Activated B cell treated with CpG ODN at 0.5 μM for 24 hours (primary cell): ENCODE results near the gene ASB10. TPM values are rescaled to one million over a fixed set of nuclear protein-coding genes. Genes with fewer than 3 reads are reported as not detected.

Experiments
- ATAC-seq: fragments of 200-7000 bp; cut with Tn5 transposase; one replicate; pipeline ENCODE4 v1.10.0; 2021; ENCODE audit warnings: low read depth, mild to moderate bottlenecking, moderate library complexity
- CTCF ChIA-PET: fragments of 350-600 bp; sonication (Branson Sonifier 250); formaldehyde crosslinking; loops from one replicate; lab custom pipeline; 2021; ENCODE audit warnings: antibody characterized with exemption; lab: Charles Lee
- POLR2A ChIA-PET: fragments of 350-600 bp; sonication (Branson Sonifier 250); formaldehyde crosslinking; loops from one replicate; lab custom pipeline; 2021; ENCODE audit warnings: antibody characterized with exemption; lab: Charles Lee
- DNase-seq: peaks from one replicate; pipeline ENCODE4 v3.0.0; 2022
- H3K27ac Mint-ChIP-seq: one replicate; pipeline ENCODE4 v1.8.0; 2020; ENCODE audit warnings: mixed read lengths
- H3K27me3 Mint-ChIP-seq: one replicate; pipeline ENCODE4 v1.8.0; 2021; ENCODE audit warnings: mixed read lengths
- H3K36me3 Mint-ChIP-seq: one replicate; pipeline ENCODE4 v1.8.0; 2021; ENCODE audit warnings: low read depth, mixed read lengths
- H3K4me1 Mint-ChIP-seq: one replicate; pipeline ENCODE4 v1.8.0; 2021; ENCODE audit warnings: mixed read lengths
- H3K4me3 Mint-ChIP-seq: one replicate; pipeline ENCODE4 v1.8.0; 2020; ENCODE audit warnings: mild to moderate bottlenecking, mixed read lengths
- H3K9me3 Mint-ChIP-seq: one replicate; pipeline ENCODE4 v1.8.0; 2020; ENCODE audit warnings: mixed read lengths
- CTCF ChIP-seq: fragments of 200-600 bp; IDR thresholded peaks from one replicate; pipeline ENCODE4 v1.8.0; 2022; ENCODE audit warnings: antibody characterized with exemption, mild to moderate bottlenecking
- intact Hi-C: fragments of 100-400 bp; cut with micrococcal nuclease; formaldehyde crosslinking; loops from one replicate; pipeline ENCODE4 v1.15.1; 2024
- total RNA-seq: library from RNA; stranded (reverse); gene quantifications from 2 replicates; pipeline ENCODE4 v1.2.3, GENCODE V29; 2022

Gene ASB10
- total RNA-seq, result not detected in 2 replicates

GRCh38 chr7:151186640-151187408, at the start of gene ASB10:
Gene ASB10 (minus strand): TSS chr7:151187250. CDS start chr7:151187130, 120 bp downstream.
- no peaks in the 10 kb centered on the region for H3K36me3 Mint-ChIP-seq
- H3K9me3 Mint-ChIP-seq, result no peaks in the 10 kb centered on the region
- TF ChIP-seq CTCF, result no peak
- intact Hi-C loops, result no loop called here
- ChIA-PET POLR2A (no interaction called here), CTCF (no interaction called here)
- no peak for ATAC-seq
- DNase-seq, result no peak
- peaks cover 28% of the 10 kb centered on the region for H3K27me3 Mint-ChIP-seq
- H3K4me3 Mint-ChIP-seq, result no peak within 1 kb of the TSS
- no peak within 1 kb of the TSS for H3K27ac Mint-ChIP-seq
- peaks cover 4% of the 10 kb centered on the region for H3K4me1 Mint-ChIP-seq

GRCh38 chr7:151236406-151236805, 49.4 kb upstream of the ASB10 start:
- Mint-ChIP-seq H3K27me3 (no peaks in the 10 kb centered on the region), H3K36me3 (peaks cover 42% of the 10 kb centered on the region), H3K9me3 (no peaks in the 10 kb centered on the region), H3K4me1 (peaks cover 28% of the 10 kb centered on the region), H3K4me3 (no peak overlapping the region), H3K27ac (no peak overlapping the region)
- DNase-seq (no peak), ATAC-seq (no peak)
- CTCF ChIA-PET, result no interaction called here
- POLR2A ChIA-PET, result no interaction called here
- intact Hi-C loops, result loop anchor here (10.0 kb wide), 1 partner anchor 1362 kb away; the partner anchor contains the start of gene ATP6V0E2
- TF ChIP-seq CTCF, result no peak

GRCh38 chr7:151235091-151235787, 48.2 kb upstream of the ASB10 start:
- Mint-ChIP-seq H3K9me3 (no peaks in the 10 kb centered on the region), H3K4me3 (no peak overlapping the region), H3K27me3 (no peaks in the 10 kb centered on the region), H3K27ac (no peak overlapping the region), H3K4me1 (peaks cover 30% of the 10 kb centered on the region), H3K36me3 (peaks cover 42% of the 10 kb centered on the region)
- ChIA-PET CTCF (interaction anchor here (1.3 kb wide), 1 partner anchor 11 kb away, joined by 4 read pairs; no protein-coding TSS in a partner anchor), POLR2A (no interaction called here)
- TF ChIP-seq CTCF, result no peak
- intact Hi-C loops, result loop anchor here (10.0 kb wide), 1 partner anchor 1360 kb away; the partner anchor contains the start of gene ATP6V0E2
- no peak for DNase-seq
- no peak for ATAC-seq

GRCh38 chr7:151233804-151234203, 46.8 kb upstream of the ASB10 start:
- ChIA-PET CTCF (interaction anchor here (2.6 kb wide), 1 partner anchor 10 kb away, joined by 11 read pairs; no protein-coding TSS in a partner anchor), POLR2A (interaction anchor here (2.9 kb wide), 1 partner anchor 10 kb away, joined by 23 read pairs; no protein-coding TSS in a partner anchor)
- H3K4me3 Mint-ChIP-seq, result peak overlapping the region; percentile 99
- ATAC-seq (no peak), DNase-seq (no peak)
- H3K9me3 Mint-ChIP-seq, result no peaks in the 10 kb centered on the region
- no peak for TF ChIP-seq CTCF
- H3K27me3 Mint-ChIP-seq, result no peaks in the 10 kb centered on the region
- peaks cover 27% of the 10 kb centered on the region for H3K4me1 Mint-ChIP-seq
- peaks cover 34% of the 10 kb centered on the region for H3K36me3 Mint-ChIP-seq
- intact Hi-C loops, result loop anchor here (2.0 to 10.0 kb wide), 4 partner anchors 67 to 1359 kb away; partner anchors contain the start of genes ATP6V0E2, GBX1 and TMUB1
- peak overlapping the region; percentile 91 for H3K27ac Mint-ChIP-seq
